Thyroid gland (tissue), 4 donors: ENCODE measurements around the gene SDC3. TPM values are rescaled to one million over a fixed set of nuclear protein-coding genes. Genes with fewer than 3 reads are reported as not detected.

Experiments
- DNase-seq, 2 donors: peaks; one replicate each; pipeline ENCODE4 v3.0.0-alpha.2; 2019
- H3K27ac ChIP-seq, 3 donors: fragments of 200-600 bp; sonication (generic); 1 replicate in 2 of 3; 2 replicates in 1 of 3; pipeline ENCODE4 v1.5.1; 2016 to 2019; ENCODE audit warnings: mild to moderate bottlenecking in 1 of 3, moderate library complexity in 1 of 3
- H3K27me3 ChIP-seq: fragments of 200-600 bp; sonication (generic); one replicate; pipeline ENCODE4 v1.5.1; 2019
- H3K36me3 ChIP-seq, 2 donors: fragments of 200-600 bp; sonication (generic); one replicate each; pipeline ENCODE4 v1.5.1; 2016 to 2019
- H3K4me1 ChIP-seq, 2 donors: fragments of 200-600 bp; sonication (generic); one replicate each; pipeline ENCODE4 v1.5.1; 2017 to 2019
- H3K4me3 ChIP-seq, 3 donors: fragments of 200-600 bp; sonication (generic); replicated peaks in 1 of 3; 1 replicate in 2 of 3; 2 replicates in 1 of 3; pipeline ENCODE4 v1.5.1; 2016; ENCODE audit warnings: mild to moderate bottlenecking in 1 of 3
- H3K9me3 ChIP-seq: fragments of 200-600 bp; sonication (generic); one replicate; pipeline ENCODE4 v1.5.1; 2017
- POLR2A ChIP-seq, 2 donors: fragments of 450-650 bp; IDR thresholded peaks; one replicate each; pipeline ENCODE4 v1.6.1; 2017; ENCODE audit warnings: antibody characterized with exemption in 2 of 2, mild to moderate bottlenecking in 2 of 2, moderate library complexity in 1 of 2
- WGBS, 2 donors: methylation state at CpG; one replicate each; pipeline ENCODE4 v1.1.5; 2017; 5-methylcytosine and 5-hydroxymethylcytosine counted together
- intact Hi-C: fragments of 100-400 bp; cut with DNase I; formaldehyde crosslinking; loops from one replicate; pipeline ENCODE4 v1.15.1; 2023
- total RNA-seq, 4 donors: library from RNA; depleted of rRNA; stranded (reverse); fragments of >200 nt; gene quantifications; one replicate each; pipeline ENCODE4 v1.2.3, GENCODE V29; 2016
- TF ChIP-seq, protein P1 (sequence below), 6 experiments: fragments of 200-600 bp in 3 of 6; fragments of 450-650 bp in 3 of 6; sonication (generic) in 3 of 6; IDR thresholded peaks; one replicate each; pipeline ENCODE4 v1.5.1; 2016 to 2019; ENCODE audit warnings: antibody characterized with exemption in 6 of 6, mild to moderate bottlenecking in 2 of 6, inconsistent platforms in 1 of 6, moderate library complexity in 1 of 6

SDC3 gene
- total RNA-seq, 4 donors from 2014 or later, result 13.2 to 19.5 (median 15.9) TPM

DNA sequence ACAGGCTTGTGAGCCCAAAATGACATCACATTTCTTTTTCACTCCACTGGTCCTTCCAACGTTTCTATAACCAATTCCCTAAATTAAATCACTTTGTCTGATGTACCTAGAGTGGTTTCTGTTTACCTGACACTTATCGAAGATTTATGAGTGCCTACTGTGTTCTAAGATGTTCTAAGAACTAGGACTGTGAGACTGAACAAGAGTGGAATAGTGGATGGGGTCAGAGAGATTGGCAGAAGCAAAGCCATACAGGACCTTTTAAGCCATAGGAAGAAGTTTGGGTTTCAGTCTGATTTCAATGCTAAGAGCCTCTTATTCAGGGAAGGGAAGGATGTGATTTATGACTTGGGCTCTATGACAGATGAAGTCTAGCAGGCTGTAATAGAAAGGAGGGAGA, 78.7 kb downstream of the SDC3 start:
- no peak for DNase-seq
- Histone ChIP-seq H3K4me3 (no peak overlapping the region), H3K27me3 (no peaks in the 10 kb centered on the region), H3K4me1 (peaks cover 0 to under 1% of the 10 kb centered on the region in 2 donors), H3K36me3 (no peaks in the 10 kb centered on the region), H3K27ac (no peak overlapping the region), H3K9me3 (no peaks in the 10 kb centered on the region)
- WGBS, 2 donors, result 74 to 78% methylated on average over 2 of the region's 2 CpGs
- intact Hi-C loops, result no loop called here
- TF ChIP-seq POLR2A (IDR thresholded peaks at IDR 0.05), result no peak

DNA sequence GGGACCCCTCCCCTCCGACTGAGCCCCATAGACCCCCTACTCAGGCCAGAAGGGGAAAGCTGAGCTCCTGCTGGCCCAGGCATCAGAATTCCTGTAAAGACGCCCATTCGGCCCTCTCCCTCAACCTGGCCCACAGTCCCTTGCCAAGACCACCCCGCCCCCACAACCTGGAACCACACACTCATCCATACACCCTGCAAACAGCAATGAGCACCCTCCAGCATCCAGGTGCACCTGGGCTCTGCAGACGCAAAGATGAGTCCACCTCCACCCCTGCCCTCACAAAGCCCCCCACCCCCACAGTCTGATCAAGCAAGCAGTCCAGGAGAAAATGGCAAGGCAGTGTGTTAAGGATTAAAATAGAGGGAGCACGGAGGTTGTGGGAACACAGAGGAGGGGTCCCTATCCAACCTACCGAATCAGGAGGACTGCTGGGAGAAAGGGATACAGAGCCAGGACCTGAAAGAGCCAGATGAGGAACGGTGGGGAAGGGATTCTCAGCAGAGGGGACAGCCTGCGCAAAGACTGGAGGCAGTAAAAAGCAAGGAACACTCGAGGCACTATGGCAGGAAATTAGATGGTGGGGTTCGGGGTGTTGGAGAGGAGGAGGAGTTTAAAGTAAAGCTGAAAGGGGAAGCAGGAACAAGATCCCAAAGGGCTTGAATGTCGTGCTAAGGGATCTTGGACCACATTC, 83.7 kb downstream of the SDC3 start:
- intact Hi-C loops, result no loop called here
- peak overlapping the region in 2 of 3 donors; percentile 91 to 99 for H3K27ac ChIP-seq
- DNase-seq, result no peak
- no peaks in the 10 kb centered on the region for H3K27me3 ChIP-seq
- H3K9me3 ChIP-seq, result no peaks in the 10 kb centered on the region
- no peaks in the 10 kb centered on the region for H3K36me3 ChIP-seq
- no peak overlapping the region for H3K4me3 ChIP-seq
- H3K4me1 ChIP-seq, result peaks cover 14 to 18% of the 10 kb centered on the region in 2 donors
- TF ChIP-seq, protein P1, sequence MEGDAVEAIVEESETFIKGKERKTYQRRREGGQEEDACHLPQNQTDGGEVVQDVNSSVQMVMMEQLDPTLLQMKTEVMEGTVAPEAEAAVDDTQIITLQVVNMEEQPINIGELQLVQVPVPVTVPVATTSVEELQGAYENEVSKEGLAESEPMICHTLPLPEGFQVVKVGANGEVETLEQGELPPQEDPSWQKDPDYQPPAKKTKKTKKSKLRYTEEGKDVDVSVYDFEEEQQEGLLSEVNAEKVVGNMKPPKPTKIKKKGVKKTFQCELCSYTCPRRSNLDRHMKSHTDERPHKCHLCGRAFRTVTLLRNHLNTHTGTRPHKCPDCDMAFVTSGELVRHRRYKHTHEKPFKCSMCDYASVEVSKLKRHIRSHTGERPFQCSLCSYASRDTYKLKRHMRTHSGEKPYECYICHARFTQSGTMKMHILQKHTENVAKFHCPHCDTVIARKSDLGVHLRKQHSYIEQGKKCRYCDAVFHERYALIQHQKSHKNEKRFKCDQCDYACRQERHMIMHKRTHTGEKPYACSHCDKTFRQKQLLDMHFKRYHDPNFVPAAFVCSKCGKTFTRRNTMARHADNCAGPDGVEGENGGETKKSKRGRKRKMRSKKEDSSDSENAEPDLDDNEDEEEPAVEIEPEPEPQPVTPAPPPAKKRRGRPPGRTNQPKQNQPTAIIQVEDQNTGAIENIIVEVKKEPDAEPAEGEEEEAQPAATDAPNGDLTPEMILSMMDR (IDR thresholded peaks at IDR 0.05), result no peak
- TF ChIP-seq POLR2A (IDR thresholded peaks at IDR 0.05), result no peak
- WGBS, 2 donors, result 27 to 30% methylated on average over 11 to 12 of the region's 12 CpGs

DNA sequence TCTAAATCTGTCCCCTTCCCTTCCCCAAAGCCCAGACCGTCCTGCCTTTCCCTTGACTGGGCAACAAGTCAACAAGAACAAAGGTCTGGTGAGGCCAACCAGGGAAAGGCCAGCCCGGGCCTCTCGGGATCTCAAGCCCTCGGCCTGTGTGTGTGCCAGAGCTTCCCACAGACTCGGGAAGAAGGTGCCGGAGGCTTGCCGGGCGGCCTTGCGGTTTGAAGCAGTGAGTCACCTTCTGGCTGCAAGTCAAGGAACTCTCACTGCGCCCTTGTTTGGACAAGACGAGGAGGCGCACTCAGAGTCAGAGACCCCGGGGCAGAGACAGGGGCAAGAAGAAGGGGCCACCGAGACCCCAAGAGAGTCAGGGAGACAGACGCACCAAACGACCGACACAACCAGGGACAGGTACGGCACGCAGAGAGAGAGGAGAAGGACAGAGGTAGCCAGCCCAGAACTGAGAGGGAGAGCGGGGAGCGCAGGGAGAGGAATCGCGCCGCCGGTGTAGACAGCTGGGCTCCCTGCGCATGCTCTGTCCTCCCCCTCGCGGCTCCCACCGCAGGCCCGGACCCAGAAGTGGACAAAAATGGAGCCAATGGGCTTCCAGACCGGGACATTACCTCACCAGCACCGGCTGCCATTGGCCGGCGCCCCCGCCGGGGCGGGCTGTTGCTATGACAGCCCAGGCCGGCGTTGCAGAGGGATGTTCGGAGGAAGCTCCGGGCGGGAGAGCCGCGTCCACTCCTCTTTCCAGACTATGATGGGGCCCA, 84.4 kb downstream of the SDC3 start:
- WGBS, 2 donors, result 1% methylated on average over 29 to 40 of the region's 44 CpGs

DNA sequence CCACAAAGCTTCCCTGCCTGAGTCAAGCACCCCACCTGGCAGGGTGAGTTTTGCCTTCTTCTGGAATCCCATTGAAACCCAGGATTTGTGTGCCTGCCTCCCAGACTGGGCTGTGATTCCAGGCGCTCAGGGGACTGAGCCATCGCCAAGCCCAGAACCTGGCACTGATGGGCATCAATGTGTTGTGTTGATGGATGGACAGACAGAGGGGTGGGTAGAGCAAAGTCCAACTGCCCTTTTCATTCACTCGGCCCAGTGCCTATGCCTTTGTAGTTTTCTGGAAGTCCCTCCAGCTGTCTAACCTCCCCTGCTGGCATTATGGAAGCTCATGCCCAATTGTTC, 85.0 kb downstream of the SDC3 start:
- Histone ChIP-seq H3K27me3 (no peaks in the 10 kb centered on the region), H3K4me3 (peak overlapping the region in 1 of 3 donors; percentile 15), H3K9me3 (no peaks in the 10 kb centered on the region), H3K4me1 (peaks cover 14 to 18% of the 10 kb centered on the region in 2 donors), H3K36me3 (no peaks in the 10 kb centered on the region), H3K27ac (peak overlapping the region; percentile 91 to 99 (median 93))
- DNase-seq, result peak in 1 of 2 donors; percentile 19
- TF ChIP-seq, protein P1 (IDR thresholded peaks at IDR 0.05), result no peak
- no peak for TF ChIP-seq POLR2A (IDR thresholded peaks at IDR 0.05)
- 49 to 76% methylated on average over 3 of the region's 3 CpGs for WGBS, 2 donors
- intact Hi-C loops, result no loop called here

More for the DNA sequence above, 84.4 kb downstream of the SDC3 start:
- intact Hi-C loops, result no loop called here
- Histone ChIP-seq H3K4me1 (peaks cover 14 to 18% of the 10 kb centered on the region in 2 donors), H3K9me3 (no peaks in the 10 kb centered on the region), H3K4me3 (peak overlapping the region in 1 of 3 donors; percentile 15), H3K27me3 (no peaks in the 10 kb centered on the region), H3K36me3 (no peaks in the 10 kb centered on the region), H3K27ac (peak overlapping the region; percentile 91 to 99 (median 93))
- peak; percentile 24 to 95 for TF ChIP-seq POLR2A (IDR thresholded peaks at IDR 0.05)
- TF ChIP-seq, protein P1 (IDR thresholded peaks at IDR 0.05), result no peak
- DNase-seq, result peak; percentile 97 to 98

DNA sequence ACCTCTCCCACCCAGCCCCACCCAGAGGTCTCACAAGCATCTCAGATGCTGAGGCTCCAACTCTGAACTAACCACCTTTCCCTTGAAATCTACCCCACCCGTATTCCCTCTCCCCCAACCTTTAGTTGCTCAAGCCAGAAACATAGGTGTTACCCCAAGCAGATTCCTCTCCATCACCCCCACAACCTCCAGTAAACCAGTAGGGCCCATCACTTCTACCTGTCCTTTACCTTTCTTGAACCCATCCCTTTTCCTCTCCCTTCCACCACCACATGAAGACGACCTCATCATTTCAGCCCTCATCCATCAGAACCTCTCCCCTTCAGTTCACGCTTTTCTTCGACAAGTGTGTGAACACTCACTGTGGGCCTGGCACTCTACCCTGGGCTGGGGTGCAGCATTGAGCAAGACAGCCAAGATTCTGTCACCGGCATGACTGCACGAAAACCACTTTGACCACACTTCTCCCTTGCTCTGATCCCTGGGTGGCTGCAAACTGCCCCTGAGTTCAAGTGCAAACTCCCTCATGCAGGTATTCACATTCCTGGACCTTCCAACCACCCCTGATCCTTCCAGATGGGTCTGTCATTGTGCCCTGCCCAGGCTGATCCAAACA, 85.5 kb downstream of the SDC3 start:
- 59 to 60% methylated on average over 6 of the region's 6 CpGs for WGBS, 2 donors
- no peak for TF ChIP-seq POLR2A (IDR thresholded peaks at IDR 0.05)
- TF ChIP-seq, protein P1 (IDR thresholded peaks at IDR 0.05), result no peak
- no peaks in the 10 kb centered on the region for H3K27me3 ChIP-seq
- DNase-seq, result peak; percentile 38 to 39
- H3K4me3 ChIP-seq, result no peak overlapping the region
- peak overlapping the region; percentile 91 to 99 (median 93) for H3K27ac ChIP-seq
- H3K36me3 ChIP-seq, result no peaks in the 10 kb centered on the region
- H3K9me3 ChIP-seq, result no peaks in the 10 kb centered on the region
- peaks cover 14 to 18% of the 10 kb centered on the region in 2 donors for H3K4me1 ChIP-seq
- intact Hi-C loops, result no loop called here
